ENCODE data around the gene AKAP13.

AKAP13 gene

DNA sequence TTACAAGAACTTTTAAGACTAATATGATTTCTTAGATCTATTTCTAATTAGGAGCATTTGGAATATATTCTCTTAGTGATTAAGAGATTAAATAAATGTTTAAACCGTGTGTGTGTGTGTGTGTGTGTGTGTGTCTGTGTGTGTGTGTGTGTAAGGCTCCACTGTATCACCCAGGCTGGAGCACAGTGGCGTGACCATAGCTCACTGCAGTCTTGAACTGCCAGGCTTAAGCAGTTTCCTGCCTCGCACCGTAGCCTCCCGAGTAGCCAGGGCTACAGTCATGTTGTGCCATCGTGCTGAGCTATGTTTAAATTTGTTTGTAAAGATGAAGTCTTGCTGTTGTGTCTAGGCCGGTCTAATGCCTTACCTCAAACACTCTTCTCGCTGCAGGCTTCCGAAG lies 305.0 kb downstream of the AKAP13 start:
- DNase-seq = no peak

DNA sequence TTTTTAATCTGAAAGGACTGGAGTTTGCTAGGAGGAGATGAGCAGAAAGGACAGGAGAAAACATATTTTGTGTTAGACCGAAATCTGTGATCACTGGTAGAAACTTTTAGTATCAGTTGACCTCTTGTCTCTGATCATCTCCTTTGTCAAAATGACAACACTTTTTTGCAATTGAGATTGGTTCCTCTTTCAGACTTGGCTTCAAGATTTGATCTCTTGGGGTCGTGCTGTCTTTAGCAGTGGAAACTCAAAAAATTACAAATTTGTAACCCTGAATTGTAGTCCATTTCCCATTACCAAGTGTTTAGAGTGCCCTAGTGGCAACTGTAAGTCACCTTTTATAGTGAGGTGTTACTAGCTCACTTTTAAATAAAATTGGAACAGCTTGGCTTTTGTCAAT lies 306.9 kb downstream of the AKAP13 start:
- no peak for DNase-seq

DNA sequence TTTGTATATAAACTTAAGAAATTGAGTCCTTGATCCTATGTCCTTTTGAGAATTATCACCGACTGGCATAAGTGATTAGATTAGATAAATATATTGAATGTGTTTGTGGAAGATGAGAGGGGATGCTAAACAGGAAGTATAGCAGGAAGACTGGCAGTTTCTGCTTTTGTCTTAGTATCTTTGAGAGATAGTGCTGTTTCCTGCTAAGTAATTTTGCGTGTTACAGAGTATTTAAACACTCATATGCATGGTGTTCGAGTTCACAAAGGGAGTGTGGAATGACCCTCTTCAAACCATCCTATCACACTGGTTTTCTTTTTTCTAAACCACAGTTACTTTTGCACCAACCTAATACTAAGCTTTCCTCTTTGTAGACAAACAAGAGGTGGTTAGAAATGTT lies 308.3 kb downstream of the AKAP13 start:
- DNase-seq = no peak

DNA sequence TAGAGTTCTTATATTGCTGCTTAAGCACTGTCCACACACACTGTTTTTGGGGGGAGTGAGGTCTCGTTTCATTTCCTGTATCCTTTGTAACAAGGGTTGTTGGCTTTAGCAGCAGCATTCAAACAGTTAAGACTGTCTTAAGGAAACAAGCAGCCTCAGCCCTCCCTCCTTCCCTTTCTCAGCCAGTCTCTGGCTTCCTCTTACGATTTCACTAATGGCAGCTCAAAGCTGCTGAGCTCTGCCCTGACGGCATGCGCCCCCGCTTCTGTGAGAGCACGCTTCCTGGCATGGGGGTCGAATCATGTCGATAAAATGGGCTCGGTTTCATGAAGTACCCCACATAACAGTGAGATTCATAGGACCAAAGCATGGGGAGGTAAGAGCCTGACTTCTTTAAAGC lies 309.3 kb downstream of the AKAP13 start:
- no peak for DNase-seq

DNA sequence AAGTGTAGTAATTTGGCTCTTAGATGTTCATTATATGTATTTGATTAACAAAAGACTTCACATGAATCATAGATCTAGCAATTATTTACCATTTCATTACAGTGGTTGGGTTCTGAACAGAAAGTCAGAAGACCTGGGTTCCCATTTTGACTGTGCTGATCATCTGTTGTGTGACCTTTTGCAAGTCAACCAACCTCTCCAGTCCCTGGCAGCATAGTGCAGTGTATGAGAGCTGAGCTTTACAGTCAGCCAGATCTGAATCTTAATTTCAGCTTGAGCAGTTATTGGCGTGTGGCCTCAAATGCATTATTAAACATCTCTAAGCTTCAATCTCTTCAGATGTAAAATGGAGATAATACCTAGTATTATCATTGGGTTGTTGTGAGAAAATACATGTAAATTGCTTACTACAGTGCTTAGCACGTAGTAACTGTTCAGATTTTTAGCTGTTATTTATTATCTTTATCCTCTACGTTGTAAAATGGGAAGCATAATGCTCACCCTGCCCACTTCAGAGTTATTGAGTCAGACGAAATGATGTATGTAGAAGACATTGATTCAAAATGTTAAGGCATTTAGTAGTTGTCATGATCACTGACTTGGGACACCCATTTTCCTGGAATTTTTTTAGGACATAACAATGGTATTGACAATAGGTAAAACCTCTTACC lies 310.3 kb downstream of the AKAP13 start:
- no peak for DNase-seq

DNA sequence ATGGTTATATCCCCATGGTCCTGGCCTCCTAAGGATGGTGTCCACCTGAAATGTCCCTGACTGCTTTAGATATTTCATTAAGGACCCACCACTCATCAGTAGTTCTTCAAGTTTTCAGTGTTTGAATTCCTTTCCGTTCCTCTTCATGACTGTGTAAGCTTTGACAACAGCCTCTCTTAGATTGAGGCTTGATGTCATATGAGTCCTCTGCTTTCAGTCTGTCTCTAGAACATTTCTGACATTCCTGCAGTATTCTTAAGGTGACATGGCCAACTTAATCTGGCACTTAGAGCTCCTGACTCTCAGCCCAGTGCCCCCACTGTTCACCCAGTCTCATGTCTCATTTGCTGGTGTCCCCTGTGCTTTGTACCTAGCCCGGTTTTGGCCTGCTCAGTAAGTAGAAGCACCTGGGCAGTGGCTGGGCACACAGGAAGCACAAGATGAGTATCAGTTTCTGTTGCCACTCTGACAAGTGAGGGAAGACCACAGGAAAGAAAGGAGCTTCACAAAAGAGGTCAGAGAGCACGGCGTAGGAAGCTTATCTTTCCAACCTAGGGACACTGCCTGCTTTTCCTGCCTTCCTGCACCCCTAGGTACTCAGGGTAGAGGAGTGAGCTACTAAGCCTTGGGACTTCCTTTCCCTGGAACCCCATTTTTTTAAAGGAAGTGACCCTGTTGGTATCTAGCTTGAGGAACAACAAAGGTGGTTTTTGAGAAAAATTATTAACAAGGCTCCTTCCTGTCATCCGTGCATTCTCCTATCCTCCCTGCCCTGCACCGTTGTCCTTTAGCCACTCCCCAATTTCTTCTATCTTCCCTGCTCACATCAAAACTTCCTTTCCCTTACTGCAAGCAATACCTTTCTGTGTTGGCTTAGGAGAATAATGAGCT lies 311.2 kb downstream of the AKAP13 start:
- DNase-seq = no peak

DNA sequence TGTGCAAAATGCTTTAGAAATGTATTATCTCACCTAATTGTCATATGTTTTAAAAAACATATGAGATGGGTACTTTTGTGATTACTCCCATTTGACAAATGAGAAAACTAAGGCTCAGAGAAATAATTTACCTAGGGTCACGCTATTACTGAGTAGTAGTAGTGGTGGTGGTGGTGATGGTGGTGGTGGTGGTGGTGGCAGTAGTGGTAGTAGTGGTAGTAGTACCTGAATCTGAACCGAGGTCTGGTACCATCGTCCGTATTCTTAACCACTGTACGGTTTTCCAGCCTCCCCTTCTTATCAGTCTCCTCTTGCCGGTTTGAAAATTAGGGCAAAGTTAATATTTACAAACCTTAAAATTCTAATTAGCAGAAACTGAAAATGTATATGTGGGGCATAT lies 311.9 kb downstream of the AKAP13 start:
- DNase-seq = no peak

DNA sequence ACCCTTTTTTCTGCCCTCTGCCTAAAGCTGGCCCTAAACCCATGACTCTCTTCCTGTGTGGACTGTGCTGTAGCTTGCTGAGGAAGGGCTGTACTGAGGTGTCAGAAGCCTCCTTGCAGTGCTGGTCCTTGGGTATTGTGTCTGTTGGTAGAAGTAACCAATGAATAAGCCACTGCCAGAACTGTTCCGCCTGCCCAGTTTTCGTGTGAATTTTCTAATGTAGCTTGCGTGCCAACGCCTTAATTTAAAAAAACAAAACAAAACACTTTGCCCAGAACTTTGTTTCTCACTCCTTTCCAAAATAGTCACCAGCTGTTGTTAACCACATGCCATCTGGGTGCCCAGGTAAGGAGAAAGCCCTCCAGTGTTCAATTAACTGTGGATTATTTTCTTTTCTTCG lies 312.5 kb downstream of the AKAP13 start:
- no peak for DNase-seq

DNA sequence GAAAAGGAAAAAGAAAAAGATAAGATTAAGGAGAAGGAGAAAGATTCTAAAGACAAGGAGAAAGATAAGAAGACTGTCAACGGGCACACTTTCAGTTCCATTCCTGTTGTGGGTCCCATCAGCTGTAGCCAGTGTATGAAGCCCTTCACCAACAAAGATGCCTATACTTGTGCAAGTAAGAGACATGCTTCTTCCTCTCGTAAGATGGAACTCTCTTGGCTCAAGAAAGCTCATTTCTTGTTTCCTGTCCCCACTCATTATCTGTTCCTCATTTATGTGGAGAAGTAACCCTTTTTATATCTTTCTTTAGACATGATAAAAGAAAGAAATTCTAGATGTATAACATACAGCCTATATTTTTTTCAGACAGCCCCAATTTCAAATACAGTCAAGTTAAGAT lies 312.9 kb downstream of the AKAP13 start:
- no peak for DNase-seq

DNA sequence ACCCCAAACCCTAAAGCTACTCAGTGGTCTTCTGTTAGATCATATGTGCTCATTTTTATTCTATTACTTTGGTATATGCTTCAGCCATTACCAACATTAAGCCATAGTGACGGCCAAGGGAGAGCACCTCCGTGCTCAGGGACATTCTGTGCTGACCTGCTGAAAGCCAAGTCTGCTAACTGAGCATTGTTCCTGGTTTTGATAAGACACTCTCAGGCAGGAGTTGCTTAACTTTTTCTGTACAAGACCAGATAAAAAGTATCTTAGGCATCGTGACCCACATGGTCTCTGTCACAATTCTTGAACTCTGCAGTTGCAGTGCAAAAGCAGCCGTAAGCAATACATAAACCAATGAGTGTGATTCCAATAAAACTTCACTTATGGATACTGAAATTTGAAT lies 313.7 kb downstream of the AKAP13 start:
- no peak for DNase-seq

DNA sequence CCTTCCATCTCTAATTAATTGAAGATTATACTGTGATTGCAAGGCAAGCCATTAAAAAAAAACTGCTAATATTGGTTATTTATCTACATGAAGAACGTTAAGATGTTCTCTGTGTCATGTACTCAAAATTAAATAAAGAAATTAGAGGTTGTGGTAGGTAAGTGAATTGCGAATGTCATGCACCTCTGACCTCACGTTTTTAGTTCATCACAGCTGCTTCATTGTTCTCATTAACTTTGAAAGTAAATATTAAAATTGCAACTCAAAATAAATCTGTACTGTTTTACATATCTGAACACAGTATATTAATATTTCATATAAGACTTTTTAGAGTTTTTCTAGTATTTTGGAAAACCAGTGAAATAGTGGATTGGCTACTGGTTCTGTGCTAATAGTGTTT lies 320.4 kb downstream of the AKAP13 start:
- no peak for DNase-seq

DNA sequence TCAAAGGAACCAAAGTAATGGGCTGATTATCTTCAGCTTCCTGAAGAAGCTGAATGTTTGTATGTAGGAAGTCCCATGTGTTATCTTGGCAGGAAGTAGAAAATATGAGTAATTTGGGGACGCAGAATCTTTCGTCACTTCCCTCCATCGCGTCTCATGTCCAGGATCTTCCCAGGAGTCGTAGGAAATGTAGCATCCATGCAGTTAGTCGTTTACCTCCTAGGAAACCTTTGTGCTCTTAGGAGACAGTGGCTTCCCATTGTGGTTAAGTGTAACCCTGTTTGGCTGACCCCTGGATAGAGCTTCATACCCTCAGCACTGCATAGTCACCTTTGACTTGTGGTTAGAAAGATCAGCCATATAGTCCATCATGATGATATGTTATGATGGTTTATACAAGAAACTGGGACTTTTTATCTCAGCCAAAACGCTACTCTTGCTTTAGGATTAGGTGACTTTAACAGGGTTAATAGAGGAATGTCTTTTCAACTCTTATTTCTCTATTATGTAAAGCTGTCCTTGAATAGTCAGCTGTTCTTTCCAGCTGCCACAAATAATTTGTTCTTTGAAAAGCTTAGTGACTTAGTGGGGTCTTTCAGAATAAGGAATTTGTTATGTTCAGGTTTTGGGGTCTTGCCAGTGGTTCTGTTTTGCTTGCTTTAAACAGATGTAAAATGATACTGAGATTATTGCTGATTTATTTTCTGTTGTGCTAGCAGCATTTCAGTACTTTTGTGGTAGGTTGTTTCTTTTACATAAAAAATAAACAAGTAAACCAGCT lies 322.1 kb downstream of the AKAP13 start:
- no peak for DNase-seq

DNA sequence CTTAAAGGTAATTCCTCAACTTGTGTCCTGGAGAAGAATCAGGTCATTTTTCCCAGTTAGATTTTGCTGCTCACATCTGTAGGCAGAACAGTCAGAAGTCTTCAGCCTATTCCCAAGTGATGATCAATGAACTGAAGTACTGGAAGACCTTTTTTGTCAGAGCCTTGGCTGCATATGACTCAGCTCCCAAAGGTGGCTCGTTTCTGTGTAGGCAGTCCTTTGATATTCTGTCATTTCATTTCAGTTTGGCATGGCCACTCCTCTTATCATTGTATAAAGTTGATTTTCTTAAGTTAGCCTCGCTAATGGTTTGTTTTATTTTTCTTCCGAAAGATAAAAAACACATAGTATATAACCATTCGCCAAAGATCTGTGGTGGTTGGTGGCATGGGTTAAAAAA lies 323.7 kb downstream of the AKAP13 start:
- DNase-seq = no peak

DNA sequence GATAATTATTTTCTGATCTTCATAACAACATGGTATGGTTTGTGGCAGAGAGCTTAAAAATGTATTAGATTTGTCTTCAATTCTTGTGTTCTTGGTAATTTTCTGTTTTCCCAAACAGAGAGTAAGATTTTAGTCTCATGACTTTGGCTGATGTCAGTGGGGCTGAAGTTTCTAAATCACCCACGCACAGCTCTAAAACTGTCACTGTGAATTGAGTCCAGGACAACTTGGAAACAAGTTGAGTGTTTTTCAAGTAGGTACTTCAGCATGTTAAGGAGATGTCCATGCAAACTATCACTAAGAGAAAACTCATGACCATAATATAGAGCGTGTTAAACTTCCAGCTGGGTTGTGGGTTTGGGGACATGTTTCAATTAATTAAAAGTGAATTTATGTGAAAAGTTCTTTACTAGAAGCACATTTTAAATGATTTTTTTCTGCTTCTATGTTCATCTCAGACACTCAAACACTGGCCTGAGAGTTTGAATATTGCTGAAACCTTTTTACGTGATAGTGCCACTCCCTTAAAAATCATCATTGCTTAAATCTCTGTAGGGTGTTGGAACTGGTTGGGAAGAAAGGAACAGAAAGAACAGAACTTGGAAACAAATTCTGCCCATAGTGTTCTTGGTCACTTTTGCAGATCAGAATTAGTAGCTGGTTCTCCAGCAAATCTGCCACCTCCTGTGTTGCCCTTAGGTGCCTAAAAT lies 324.5 kb downstream of the AKAP13 start:
- no peak for DNase-seq

DNA sequence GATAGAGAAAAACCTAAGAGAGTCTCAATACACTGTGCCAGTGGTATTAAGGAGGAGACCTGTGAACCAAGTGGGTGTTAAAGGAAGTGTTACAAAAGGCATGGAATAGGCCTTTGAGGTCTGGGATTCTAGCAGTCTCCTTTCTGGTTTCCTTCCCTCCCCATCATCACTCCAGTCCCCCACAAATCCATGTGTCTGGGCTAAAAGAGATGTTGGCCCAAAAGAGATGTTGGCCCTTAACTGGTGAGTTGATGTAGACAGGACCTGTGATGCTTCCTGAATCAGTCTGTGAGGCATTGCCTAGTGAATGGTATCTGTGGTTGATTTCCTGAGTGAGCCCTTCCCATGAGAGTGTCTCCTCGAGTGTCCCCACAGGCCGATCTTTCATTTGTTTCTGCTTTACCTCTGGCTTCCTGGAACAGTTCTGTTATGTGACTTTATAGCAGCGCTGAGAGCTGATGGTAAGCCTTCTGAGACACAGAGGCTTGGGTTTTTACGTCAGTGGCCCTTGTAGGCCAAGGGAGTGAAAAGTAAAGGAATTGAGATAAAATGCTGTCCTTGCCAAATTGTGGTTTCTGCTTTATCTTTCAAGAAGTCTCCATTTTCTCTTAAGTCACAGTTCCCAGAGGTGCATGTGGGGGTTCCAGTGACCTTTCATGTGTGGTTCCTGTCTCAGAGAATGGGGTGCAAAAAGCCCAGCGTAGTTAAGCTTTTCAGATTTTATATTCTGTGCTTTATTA lies 326.5 kb downstream of the AKAP13 start:
- DNase-seq = no peak

DNA sequence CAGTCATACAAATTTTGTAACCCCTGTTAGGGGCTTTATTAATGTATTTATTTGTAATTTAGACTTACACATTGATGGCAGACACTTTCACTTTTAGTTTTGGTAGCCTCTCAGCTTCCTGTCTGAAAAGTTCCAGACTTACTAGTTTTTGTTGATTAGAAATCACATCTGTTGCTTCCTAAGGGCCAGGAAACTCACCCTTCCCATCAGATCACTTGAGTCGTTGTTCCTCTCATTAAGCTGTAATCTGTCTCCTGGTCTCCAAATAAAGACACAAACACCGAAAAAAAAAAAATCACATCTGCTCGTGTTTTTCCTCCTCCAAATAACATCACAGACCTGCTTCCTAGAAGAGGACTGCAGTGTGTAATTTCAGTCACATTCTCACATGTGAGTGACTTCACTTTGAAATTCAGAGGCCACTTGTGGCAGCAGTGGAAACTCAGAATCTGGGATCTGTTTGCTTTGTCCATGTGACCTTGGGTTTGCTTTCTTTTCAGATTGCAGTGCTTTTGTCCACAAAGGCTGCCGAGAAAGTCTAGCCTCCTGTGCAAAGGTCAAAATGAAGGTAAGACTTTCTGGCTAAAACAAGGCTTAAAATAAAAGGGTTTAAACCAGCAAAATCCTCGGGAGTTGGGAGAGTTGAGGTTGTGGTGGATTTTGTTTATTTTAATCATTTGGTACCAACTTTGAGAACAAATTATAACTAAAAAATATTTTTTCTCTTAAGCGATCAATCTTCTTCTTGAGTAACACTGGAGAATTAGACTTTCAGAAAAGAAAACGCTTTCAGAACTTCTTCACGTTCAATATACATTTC lies 327.3 kb downstream of the AKAP13 start:
- no peak for DNase-seq

DNA sequence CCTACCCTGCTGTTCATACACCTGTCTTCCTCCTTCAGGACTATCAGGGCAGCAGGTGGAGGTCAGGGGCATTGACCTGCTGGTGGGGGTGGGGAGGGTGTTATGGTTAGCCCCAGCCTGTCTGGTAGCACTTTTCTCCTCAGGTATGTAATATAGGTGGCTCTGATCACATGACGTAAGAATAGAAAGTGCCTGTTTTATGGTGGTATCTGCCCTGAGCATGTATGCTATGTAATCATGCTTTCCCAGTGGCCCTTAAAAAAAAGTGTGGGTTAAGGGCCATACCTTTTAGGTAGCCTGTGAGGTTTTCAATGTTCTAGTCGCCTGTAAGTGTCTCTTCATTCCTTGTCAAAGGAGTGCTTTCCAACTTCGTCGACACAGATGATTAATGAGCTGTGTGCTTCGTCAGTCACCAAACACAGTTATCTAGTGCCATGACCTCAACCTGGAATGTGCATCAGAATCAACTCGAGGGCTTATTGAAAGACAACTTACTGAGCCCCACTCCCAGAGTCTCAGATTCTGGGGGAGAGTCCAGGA lies 328.1 kb downstream of the AKAP13 start:
- no peak for DNase-seq

DNA sequence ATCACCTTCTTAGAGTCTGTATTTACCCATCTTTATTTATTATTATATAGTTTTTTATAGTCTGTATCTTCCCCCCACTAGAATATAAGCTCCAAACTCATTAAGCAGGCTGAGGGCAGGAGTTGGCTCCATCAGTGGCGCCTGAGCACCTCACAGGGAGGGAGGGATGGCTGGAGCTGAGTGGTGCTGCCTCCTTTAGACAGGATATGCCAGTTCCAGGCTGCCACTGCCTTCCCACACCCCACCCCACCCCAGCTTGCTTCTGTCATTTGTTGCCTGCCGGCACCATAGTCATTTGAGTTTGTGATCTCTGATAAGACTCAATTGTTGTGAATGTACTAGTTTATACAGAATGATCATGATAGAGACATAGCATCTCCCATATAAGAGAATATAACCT lies 328.8 kb downstream of the AKAP13 start:
- DNase-seq = no peak

DNA sequence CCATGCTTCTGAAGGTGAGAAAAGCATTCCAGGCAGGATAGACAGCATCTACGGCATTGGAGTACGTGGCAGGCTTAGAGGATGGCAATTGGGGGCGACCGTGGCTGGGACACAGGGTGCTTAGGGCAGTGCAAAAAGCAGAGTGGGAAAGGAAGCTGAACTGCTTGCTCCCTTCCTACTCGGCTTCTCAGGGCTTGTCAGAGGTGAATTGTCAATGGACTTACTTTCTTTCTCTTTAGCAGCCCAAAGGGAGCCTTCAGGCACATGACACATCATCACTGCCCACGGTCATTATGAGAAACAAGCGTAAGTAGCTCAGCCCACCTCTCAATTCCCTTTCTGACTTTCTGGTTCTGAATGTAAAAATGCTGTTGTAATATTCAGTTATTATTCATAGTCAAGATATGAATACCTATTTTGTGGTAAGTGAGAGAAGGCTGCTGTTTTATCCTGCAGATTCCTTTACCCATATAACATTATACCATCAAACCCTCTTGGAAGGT lies 330.0 kb downstream of the AKAP13 start:
- DNase-seq = no peak

DNA sequence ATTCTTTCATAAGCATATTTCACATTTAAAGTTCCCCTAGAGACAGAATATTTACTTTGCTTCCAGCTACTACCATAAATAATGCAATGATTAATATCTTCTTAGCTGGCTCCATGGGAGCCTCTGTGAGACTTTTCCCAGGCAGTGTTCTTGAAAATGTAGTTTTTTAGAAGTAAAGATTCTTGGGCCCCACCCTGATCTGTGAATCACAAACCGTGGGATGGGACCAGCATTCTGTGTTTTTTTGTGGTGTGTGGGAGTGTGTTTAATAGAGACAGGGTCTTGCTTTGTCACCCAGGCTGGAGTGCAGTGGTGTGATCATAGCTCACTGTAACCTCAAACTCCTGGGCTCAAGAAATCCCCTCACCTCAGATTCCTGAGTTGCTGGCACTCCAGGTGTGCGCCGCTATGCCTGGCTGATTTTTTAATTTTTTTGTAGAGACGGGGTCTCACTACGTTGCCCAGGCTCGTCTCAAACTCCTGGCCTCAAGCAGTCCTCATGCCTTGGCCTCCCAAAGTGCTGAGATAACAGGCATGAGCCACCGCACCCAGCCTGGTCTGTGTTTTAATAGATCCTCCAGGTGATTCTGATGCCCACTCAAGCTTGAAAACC lies 331.3 kb downstream of the AKAP13 start:
- no peak for DNase-seq

DNA sequence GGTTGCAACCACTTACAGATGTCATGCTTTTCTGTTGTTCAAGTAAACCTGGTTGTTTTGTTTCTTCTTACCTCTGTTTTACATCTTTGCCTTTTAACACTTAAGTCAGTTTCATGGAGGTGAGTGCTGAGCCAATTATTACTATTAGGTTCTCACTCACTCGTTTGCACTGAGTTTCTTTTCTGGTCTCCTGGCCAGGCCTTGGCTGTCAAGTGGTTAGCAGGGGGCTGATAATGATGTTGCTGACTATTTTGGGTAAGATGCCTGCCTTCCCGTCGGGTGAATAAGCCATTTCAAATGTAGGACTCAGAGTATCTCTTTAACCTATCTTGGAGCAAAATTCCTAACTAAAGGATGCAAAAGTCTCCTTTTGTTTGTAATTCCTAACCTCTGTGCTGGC lies 335.9 kb downstream of the AKAP13 start:
- DNase-seq = no peak

All from NCI-H1105 (cell line).